Limb (tissue), 2 donors: ENCODE results near the gene ADCY5.

Experiments
- DNase-seq, 2 donors: peaks; one replicate each; pipeline ENCODE4 v3.0.0-alpha.2; 2016; ENCODE audit errors: extremely low spot score in 2 of 2

The ADCY5 gene

GRCh38 chr3:123327956-123328850 lies 120.7 kb downstream of the ADCY5 start:
- DNase-seq, result no peak

- DNase-seq, result no peak
Measured at GRCh38 chr3:123327480-123327879, 121.4 kb downstream of the ADCY5 start.

- no peak for DNase-seq
Measured at GRCh38 chr3:123326531-123326930, 122.4 kb downstream of the ADCY5 start.

- DNase-seq, result no peak
Measured at GRCh38 chr3:123325766-123326256, 123.1 kb downstream of the ADCY5 start.

GRCh38 chr3:123324880-123325765 lies 123.8 kb downstream of the ADCY5 start:
- DNase-seq, result no peak

GRCh38 chr3:123323781-123324180 lies 125.1 kb downstream of the ADCY5 start:
- no peak for DNase-seq

GRCh38 chr3:123322866-123323265 lies 126.0 kb downstream of the ADCY5 start:
- DNase-seq, result no peak

GRCh38 chr3:123321806-123322205 lies 127.1 kb downstream of the ADCY5 start:
- DNase-seq, result no peak

- no peak for DNase-seq
Measured at GRCh38 chr3:123320221-123320620, 128.7 kb downstream of the ADCY5 start.

- DNase-seq, result no peak
Measured at GRCh38 chr3:123319760-123320159, 129.1 kb downstream of the ADCY5 start.

- DNase-seq, result no peak
Measured at GRCh38 chr3:123318374-123318773, 130.5 kb downstream of the ADCY5 start.

- no peak for DNase-seq
Measured at GRCh38 chr3:123317716-123318115, 131.2 kb downstream of the ADCY5 start.

- no peak for DNase-seq
Measured at GRCh38 chr3:123315271-123315595, 133.7 kb downstream of the ADCY5 start.

GRCh38 chr3:123314359-123315270 lies 134.3 kb downstream of the ADCY5 start:
- no peak for DNase-seq

- DNase-seq, result no peak
Measured at GRCh38 chr3:123313889-123314288, 135.0 kb downstream of the ADCY5 start.

GRCh38 chr3:123312331-123313265 lies 136.3 kb downstream of the ADCY5 start:
- DNase-seq, result no peak

GRCh38 chr3:123311201-123311600 lies 137.7 kb downstream of the ADCY5 start:
- DNase-seq, result no peak

GRCh38 chr3:123310741-123311140 lies 138.1 kb downstream of the ADCY5 start:
- DNase-seq, result no peak

- DNase-seq, result no peak
Measured at GRCh38 chr3:123310186-123310585, 138.7 kb downstream of the ADCY5 start.

- DNase-seq, result no peak
Measured at GRCh38 chr3:123307064-123307463, 141.8 kb downstream of the ADCY5 start.
